ENCODE measurements around the gene GALR3.

DNA sequence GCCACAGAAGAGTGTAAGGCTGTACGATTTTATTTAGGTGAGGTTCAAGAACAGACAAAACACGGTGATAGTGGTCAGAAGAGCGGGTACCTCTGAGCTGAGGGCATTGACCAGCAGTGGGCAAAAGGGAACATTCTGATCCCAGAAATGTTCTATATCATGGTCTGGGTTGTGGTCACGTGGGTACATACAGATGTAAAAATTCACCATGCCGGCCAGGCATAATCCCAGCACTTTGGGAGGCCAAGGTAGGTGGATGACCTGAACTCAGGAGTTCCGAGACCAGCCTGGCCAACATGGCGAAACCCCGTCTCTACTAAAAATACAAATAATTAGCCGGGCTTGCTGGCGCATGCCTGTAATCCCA is 46.6 kb upstream of the GALR3 start:
- TF ChIP-seq, protein P1, sequence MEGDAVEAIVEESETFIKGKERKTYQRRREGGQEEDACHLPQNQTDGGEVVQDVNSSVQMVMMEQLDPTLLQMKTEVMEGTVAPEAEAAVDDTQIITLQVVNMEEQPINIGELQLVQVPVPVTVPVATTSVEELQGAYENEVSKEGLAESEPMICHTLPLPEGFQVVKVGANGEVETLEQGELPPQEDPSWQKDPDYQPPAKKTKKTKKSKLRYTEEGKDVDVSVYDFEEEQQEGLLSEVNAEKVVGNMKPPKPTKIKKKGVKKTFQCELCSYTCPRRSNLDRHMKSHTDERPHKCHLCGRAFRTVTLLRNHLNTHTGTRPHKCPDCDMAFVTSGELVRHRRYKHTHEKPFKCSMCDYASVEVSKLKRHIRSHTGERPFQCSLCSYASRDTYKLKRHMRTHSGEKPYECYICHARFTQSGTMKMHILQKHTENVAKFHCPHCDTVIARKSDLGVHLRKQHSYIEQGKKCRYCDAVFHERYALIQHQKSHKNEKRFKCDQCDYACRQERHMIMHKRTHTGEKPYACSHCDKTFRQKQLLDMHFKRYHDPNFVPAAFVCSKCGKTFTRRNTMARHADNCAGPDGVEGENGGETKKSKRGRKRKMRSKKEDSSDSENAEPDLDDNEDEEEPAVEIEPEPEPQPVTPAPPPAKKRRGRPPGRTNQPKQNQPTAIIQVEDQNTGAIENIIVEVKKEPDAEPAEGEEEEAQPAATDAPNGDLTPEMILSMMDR (IDR thresholded peaks at IDR 0.05; ENCODE audit: poor library complexity): no peak
- TF ChIP-seq EZH2phosphoT487 (IDR thresholded peaks at IDR 0.05; ENCODE audit: low read depth, severe bottlenecking, unreplicated experiment): no peak
